DND-41 (cell line): ENCODE data around the gene RAD50.

ENCODE experiments used
- EZH2 ChIP-seq: IDR thresholded peaks from 3 replicates; pipeline ENCODE4 v1.6.1; 2012; ENCODE audit warnings: borderline replicate concordance, low read depth, mild to moderate bottlenecking, moderate library complexity, low read length, inconsistent platforms; ENCODE audit not compliant: severe bottlenecking
- TF ChIP-seq, protein P1 (sequence below): IDR thresholded peaks from 2 replicates; pipeline ENCODE4 v1.5.1; 2012; ENCODE audit warnings: borderline replicate concordance, low read length, moderate library complexity, mild to moderate bottlenecking; ENCODE audit not compliant: poor library complexity, severe bottlenecking; ENCODE audit errors: extremely low read depth

DNA sequence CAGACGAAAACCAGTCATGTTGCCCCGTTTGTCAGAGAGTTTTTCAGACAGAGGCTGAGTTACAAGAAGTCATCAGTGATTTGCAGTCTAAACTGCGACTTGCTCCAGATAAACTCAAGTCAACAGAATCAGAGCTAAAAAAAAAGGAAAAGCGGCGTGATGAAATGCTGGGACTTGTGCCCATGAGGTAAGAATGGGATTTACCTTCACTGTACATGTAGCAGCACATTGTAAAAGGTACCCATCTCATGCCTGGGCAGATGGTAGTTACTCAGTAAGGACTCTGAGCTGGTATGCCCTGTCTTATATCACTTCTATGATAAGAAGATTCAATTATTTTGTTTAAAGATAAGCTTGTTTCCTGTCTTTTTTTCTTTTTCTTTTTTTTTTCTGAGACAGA, 38.8 kb downstream of the RAD50 start:
- TF ChIP-seq, protein P1, sequence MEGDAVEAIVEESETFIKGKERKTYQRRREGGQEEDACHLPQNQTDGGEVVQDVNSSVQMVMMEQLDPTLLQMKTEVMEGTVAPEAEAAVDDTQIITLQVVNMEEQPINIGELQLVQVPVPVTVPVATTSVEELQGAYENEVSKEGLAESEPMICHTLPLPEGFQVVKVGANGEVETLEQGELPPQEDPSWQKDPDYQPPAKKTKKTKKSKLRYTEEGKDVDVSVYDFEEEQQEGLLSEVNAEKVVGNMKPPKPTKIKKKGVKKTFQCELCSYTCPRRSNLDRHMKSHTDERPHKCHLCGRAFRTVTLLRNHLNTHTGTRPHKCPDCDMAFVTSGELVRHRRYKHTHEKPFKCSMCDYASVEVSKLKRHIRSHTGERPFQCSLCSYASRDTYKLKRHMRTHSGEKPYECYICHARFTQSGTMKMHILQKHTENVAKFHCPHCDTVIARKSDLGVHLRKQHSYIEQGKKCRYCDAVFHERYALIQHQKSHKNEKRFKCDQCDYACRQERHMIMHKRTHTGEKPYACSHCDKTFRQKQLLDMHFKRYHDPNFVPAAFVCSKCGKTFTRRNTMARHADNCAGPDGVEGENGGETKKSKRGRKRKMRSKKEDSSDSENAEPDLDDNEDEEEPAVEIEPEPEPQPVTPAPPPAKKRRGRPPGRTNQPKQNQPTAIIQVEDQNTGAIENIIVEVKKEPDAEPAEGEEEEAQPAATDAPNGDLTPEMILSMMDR, result no peak
- TF ChIP-seq EZH2, result no peak
